GM15510 (cell line): ENCODE results near the gene EIF3CL.
"Not testable (repeated sequence)": the region's sequence is repeated elsewhere in the genome, so short reads cannot be mapped to it uniquely, and the experiment has no call there.

Experiments used
- POLR2A ChIP-seq: IDR thresholded peaks from 3 replicates; pipeline ENCODE4 v1.6.1; 2011; ENCODE audit warnings: borderline replicate concordance; ENCODE audit not compliant: insufficient read length; ENCODE audit errors: extremely low read depth

The EIF3CL gene, protein sequence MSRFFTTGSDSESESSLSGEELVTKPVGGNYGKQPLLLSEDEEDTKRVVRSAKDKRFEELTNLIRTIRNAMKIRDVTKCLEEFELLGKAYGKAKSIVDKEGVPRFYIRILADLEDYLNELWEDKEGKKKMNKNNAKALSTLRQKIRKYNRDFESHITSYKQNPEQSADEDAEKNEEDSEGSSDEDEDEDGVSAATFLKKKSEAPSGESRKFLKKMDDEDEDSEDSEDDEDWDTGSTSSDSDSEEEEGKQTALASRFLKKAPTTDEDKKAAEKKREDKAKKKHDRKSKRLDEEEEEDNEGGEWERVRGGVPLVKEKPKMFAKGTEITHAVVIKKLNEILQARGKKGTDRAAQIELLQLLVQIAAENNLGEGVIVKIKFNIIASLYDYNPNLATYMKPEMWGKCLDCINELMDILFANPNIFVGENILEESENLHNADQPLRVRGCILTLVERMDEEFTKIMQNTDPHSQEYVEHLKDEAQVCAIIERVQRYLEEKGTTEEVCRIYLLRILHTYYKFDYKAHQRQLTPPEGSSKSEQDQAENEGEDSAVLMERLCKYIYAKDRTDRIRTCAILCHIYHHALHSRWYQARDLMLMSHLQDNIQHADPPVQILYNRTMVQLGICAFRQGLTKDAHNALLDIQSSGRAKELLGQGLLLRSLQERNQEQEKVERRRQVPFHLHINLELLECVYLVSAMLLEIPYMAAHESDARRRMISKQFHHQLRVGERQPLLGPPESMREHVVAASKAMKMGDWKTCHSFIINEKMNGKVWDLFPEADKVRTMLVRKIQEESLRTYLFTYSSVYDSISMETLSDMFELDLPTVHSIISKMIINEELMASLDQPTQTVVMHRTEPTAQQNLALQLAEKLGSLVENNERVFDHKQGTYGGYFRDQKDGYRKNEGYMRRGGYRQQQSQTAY

DNA sequence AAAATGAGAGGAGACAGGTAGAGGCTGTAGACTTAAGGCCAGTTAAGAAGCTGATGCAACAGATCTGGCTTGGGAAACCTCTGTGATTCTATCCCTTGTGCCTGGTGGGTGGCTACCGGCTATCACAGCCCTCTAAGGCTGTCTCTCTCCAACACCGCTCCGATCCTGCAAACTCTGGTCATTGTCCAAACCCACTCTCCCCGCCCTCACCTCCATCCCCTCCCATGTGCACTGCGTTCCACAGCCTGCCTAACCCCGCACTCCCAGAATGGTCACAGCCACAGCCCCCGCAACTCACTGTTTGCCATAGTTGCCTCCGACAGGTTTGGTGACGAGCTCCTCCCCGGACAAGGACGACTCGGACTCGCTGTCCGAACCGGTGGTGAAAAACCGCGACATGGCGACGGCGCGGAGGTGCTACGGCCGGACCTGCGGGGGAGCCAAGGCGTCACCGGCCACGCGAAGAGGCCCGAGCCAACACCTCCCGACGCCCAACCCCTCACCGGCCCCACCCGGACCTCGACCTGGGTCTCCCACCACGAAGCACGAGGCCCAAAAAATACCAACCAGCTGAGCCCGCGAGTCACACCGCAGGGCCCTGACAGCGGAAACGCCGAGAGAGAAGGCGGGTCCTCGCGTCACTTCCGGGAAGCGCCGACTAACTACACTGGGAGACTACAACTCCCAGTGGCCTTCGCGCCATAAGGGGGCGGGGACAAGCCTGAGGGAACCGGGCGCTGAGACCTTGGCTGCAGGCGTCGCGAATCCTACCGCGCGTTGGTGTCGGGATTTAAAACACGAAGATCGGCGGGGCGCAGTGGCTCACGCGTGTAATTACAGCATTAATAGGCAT, at the start of gene EIF3CL:
TSS of gene EIF3CL (minus strand) at position 622 of the 853 bp plus-strand sequence. CDS start at position 399, 223 bp downstream.
- not testable (repeated sequence) for TF ChIP-seq POLR2A

DNA sequence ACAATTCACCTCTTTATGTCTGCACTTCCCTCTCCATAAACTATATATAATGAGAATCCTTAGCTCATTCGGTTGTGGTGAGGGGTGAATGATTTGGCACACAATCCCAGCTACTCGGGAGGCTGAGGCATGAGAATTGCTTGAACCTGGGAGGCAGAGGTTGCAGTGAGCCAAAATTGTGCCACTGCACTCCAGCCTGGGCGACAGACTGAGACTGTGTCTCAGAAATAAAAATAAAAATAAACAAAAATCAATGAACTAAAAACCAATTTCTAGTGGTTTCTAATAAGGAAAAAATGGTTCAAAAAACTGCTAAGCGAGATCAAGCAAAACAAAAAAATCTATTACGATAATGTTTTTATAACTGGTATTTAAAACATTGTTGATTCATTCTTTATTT, 40.2 kb downstream of the EIF3CL start, which contains the start of gene NPIPB6:
TSS of gene NPIPB6 (minus strand) at position 101 of the 400 bp plus-strand sequence. CDS start 686 bp downstream, outside the sequence.
- TF ChIP-seq POLR2A = not testable (repeated sequence)
